HUES64 (cell line): ENCODE measurements around the gene PCDH19.

Experiments used
- H3K27ac ChIP-seq: 2 replicates; pipeline ENCODE4 v1.7.0; 2013; ENCODE audit warnings: low read depth, low read length, inconsistent platforms
- H3K27me3 ChIP-seq: 2 replicates; pipeline ENCODE4 v1.6.1; 2013; ENCODE audit warnings: mild to moderate bottlenecking, low read length; ENCODE audit not compliant: insufficient read depth
- H3K36me3 ChIP-seq: 2 replicates; pipeline ENCODE4 v1.6.1; 2013; ENCODE audit warnings: mild to moderate bottlenecking, low read length; ENCODE audit not compliant: insufficient read depth
- H3K4me1 ChIP-seq: 2 replicates; pipeline ENCODE4 v1.6.1; 2013; ENCODE audit warnings: mild to moderate bottlenecking, low read length, moderate library complexity; ENCODE audit not compliant: insufficient read depth
- H3K4me3 ChIP-seq: 2 replicates; pipeline ENCODE4 v1.5.1; 2013; ENCODE audit warnings: mild to moderate bottlenecking, low read length, moderate library complexity
- H3K9ac ChIP-seq: 2 replicates; pipeline ENCODE4 v1.6.1; 2013; ENCODE audit warnings: mild to moderate bottlenecking, low read depth, low read length
- H3K9me3 ChIP-seq: 2 replicates; pipeline ENCODE4 v1.6.1; 2013; ENCODE audit warnings: low read depth, low read length; ENCODE audit not compliant: insufficient read depth
- WGBS: fragments of 150-250, 120-280 bp; methylation state at CpG from one replicate; pipeline ENCODE4 v1.1.7; 2013; ENCODE audit warnings: missing lambda C conversion rate; 5-methylcytosine and 5-hydroxymethylcytosine counted together

PCDH19 gene

GRCh38 chrX:100294965-100295364, 115.1 kb downstream of the PCDH19 start:
- Histone ChIP-seq H3K27me3 (no peaks in the 10 kb centered on the region), H3K4me1 (peaks cover 3% of the 10 kb centered on the region; the same call in 1 of the 2 replicates), H3K9me3 (no peaks in the 10 kb centered on the region), H3K27ac (no peak overlapping the region), H3K36me3 (no peaks in the 10 kb centered on the region), H3K4me3 (no peak overlapping the region), H3K9ac (no peak overlapping the region)
- WGBS = 96% methylated on average over 4 of the region's 4 CpGs

- H3K4me1 ChIP-seq = no peaks in the 10 kb centered on the region
- H3K9me3 ChIP-seq = no peaks in the 10 kb centered on the region
- H3K36me3 ChIP-seq = no peaks in the 10 kb centered on the region
- H3K9ac ChIP-seq = no peak overlapping the region
- no peaks in the 10 kb centered on the region for H3K27me3 ChIP-seq
- H3K27ac ChIP-seq = no peak overlapping the region
- no peak overlapping the region for H3K4me3 ChIP-seq
These were observed 121.0 kb downstream of the PCDH19 start for GRCh38 chrX:100289066-100289558.

- Histone ChIP-seq H3K27ac (no peak overlapping the region), H3K4me3 (no peak overlapping the region), H3K36me3 (no peaks in the 10 kb centered on the region), H3K9ac (no peak overlapping the region), H3K27me3 (no peaks in the 10 kb centered on the region), H3K9me3 (no peaks in the 10 kb centered on the region), H3K4me1 (no peaks in the 10 kb centered on the region)
- 100% methylated on average over 1 of the region's 1 CpG for WGBS
These were observed 132.8 kb downstream of the PCDH19 start for GRCh38 chrX:100277231-100277630.

- Histone ChIP-seq H3K36me3 (no peaks in the 10 kb centered on the region), H3K27ac (no peak overlapping the region), H3K4me1 (no peaks in the 10 kb centered on the region), H3K9me3 (no peaks in the 10 kb centered on the region), H3K4me3 (no peak overlapping the region), H3K9ac (no peak overlapping the region), H3K27me3 (no peaks in the 10 kb centered on the region)
- 83% methylated on average over 1 of the region's 3 CpGs for WGBS
These were observed 135.2 kb downstream of the PCDH19 start for GRCh38 chrX:100274916-100275315.

GRCh38 chrX:100265179-100265578, 144.9 kb downstream of the PCDH19 start:
- no peaks in the 10 kb centered on the region for H3K27me3 ChIP-seq
- H3K9me3 ChIP-seq = no peaks in the 10 kb centered on the region
- H3K27ac ChIP-seq = no peak overlapping the region
- no peak overlapping the region for H3K9ac ChIP-seq
- no peaks in the 10 kb centered on the region for H3K36me3 ChIP-seq
- H3K4me1 ChIP-seq = no peaks in the 10 kb centered on the region
- no peak overlapping the region for H3K4me3 ChIP-seq

- H3K9ac ChIP-seq = no peak overlapping the region
- H3K4me1 ChIP-seq = no peaks in the 10 kb centered on the region
- H3K9me3 ChIP-seq = no peaks in the 10 kb centered on the region
- H3K4me3 ChIP-seq = no peak overlapping the region
- H3K27me3 ChIP-seq = no peaks in the 10 kb centered on the region
- WGBS = no CpG with 5 or more reads among the region's 2 CpGs
- H3K36me3 ChIP-seq = no peaks in the 10 kb centered on the region
- no peak overlapping the region for H3K27ac ChIP-seq
These were observed 145.9 kb downstream of the PCDH19 start for GRCh38 chrX:100264200-100264599.

- Histone ChIP-seq H3K27me3 (no peaks in the 10 kb centered on the region), H3K4me3 (no peak overlapping the region), H3K9ac (no peak overlapping the region), H3K36me3 (no peaks in the 10 kb centered on the region), H3K27ac (no peak overlapping the region), H3K4me1 (no peaks in the 10 kb centered on the region), H3K9me3 (no peaks in the 10 kb centered on the region)
- WGBS = 93% methylated on average over 2 of the region's 3 CpGs
These were observed 146.4 kb downstream of the PCDH19 start for GRCh38 chrX:100263650-100264049.

- no peak overlapping the region for H3K9ac ChIP-seq
- H3K36me3 ChIP-seq = no peaks in the 10 kb centered on the region
- no peaks in the 10 kb centered on the region for H3K9me3 ChIP-seq
- H3K27me3 ChIP-seq = no peaks in the 10 kb centered on the region
- no peak overlapping the region for H3K4me3 ChIP-seq
- no peaks in the 10 kb centered on the region for H3K4me1 ChIP-seq
- H3K27ac ChIP-seq = no peak overlapping the region
- WGBS = 90% methylated on average over 3 of the region's 4 CpGs
These were observed 161.1 kb downstream of the PCDH19 start for GRCh38 chrX:100248885-100249493.

GRCh38 chrX:100247826-100248225, 162.2 kb downstream of the PCDH19 start:
- Histone ChIP-seq H3K4me3 (no peak overlapping the region), H3K4me1 (no peaks in the 10 kb centered on the region), H3K9me3 (no peaks in the 10 kb centered on the region), H3K27ac (no peak overlapping the region), H3K27me3 (no peaks in the 10 kb centered on the region), H3K36me3 (no peaks in the 10 kb centered on the region), H3K9ac (no peak overlapping the region)

GRCh38 chrX:100244681-100245080, 165.4 kb downstream of the PCDH19 start:
- Histone ChIP-seq H3K27me3 (no peaks in the 10 kb centered on the region), H3K4me3 (no peak overlapping the region), H3K9me3 (no peaks in the 10 kb centered on the region), H3K4me1 (no peaks in the 10 kb centered on the region), H3K36me3 (no peaks in the 10 kb centered on the region), H3K9ac (no peak overlapping the region), H3K27ac (no peak overlapping the region)
- 91% methylated on average over 1 of the region's 1 CpG for WGBS
